HG03378 (cell line): ENCODE measurements around the gene NRAP.
"Not testable (repeated sequence)": the region's sequence is repeated elsewhere in the genome, so short reads cannot be mapped to it uniquely, and the experiment has no call there.

ENCODE experiments used
- ATAC-seq: cut with Tn5 transposase; IDR thresholded peaks from one replicate; pipeline ENCODE4 v1.9.1; 2021; ENCODE audit warnings: mild to moderate bottlenecking, moderate library complexity; ENCODE audit not compliant: unreplicated experiment

The NRAP gene

GRCh38 chr10:113683300-113683699 lies 19.5 kb upstream of the NRAP start:
- ATAC-seq: no peak

GRCh38 chr10:113681533-113682470 lies 18.0 kb upstream of the NRAP start:
- peak; percentile 83 for ATAC-seq

GRCh38 chr10:113680190-113681111 lies 16.6 kb upstream of the NRAP start:
- ATAC-seq: peak; percentile 30

- ATAC-seq: peak; percentile 41
Measured at GRCh38 chr10:113679463-113680189, 15.8 kb upstream of the NRAP start, which contains the start of gene CASP7. Gene CASP7 (plus strand): TSS chr10:113679912. CDS start chr10:113697494, 17,582 bp downstream.

GRCh38 chr10:113666682-113667252 lies 2.9 kb upstream of the NRAP start:
- peak; percentile 73 for ATAC-seq

- ATAC-seq: no peak
Measured at GRCh38 chr10:113665806-113666354, 2.0 kb upstream of the NRAP start.

- no peak for ATAC-seq
Measured at GRCh38 chr10:113665352-113665751, 1.5 kb upstream of the NRAP start.

GRCh38 chr10:113663142-113663541 lies 699 bp downstream of the NRAP start:
- ATAC-seq: no peak

- no peak for ATAC-seq
Measured at GRCh38 chr10:113661332-113661731, 2.5 kb downstream of the NRAP start.

- no peak for ATAC-seq
Measured at GRCh38 chr10:113657544-113657943, 6.3 kb downstream of the NRAP start.

GRCh38 chr10:113656896-113657295 lies 6.9 kb downstream of the NRAP start:
- ATAC-seq: no peak

GRCh38 chr10:113652456-113652855 lies 11.4 kb downstream of the NRAP start:
- not testable (repeated sequence) for ATAC-seq

- no peak for ATAC-seq
Measured at GRCh38 chr10:113651898-113652297, 11.9 kb downstream of the NRAP start.

- no peak for ATAC-seq
Measured at GRCh38 chr10:113651021-113651420, 12.8 kb downstream of the NRAP start.

GRCh38 chr10:113650172-113650571 lies 13.7 kb downstream of the NRAP start:
- no peak for ATAC-seq

GRCh38 chr10:113648478-113648877 lies 15.4 kb downstream of the NRAP start:
- ATAC-seq: no peak

- ATAC-seq: no peak
Measured at GRCh38 chr10:113647812-113648211, 16.0 kb downstream of the NRAP start.

- ATAC-seq: no peak
Measured at GRCh38 chr10:113646336-113647201, 17.3 kb downstream of the NRAP start.
